IPS-11a (cell line): Measurements from ENCODE around the gene LNPEP.

Experiments used
- H3K4me3 ChIP-seq: one replicate; pipeline ENCODE4 v1.5.1; 2013; ENCODE audit warnings: low read depth, low read length, control low read depth

Gene LNPEP

DNA sequence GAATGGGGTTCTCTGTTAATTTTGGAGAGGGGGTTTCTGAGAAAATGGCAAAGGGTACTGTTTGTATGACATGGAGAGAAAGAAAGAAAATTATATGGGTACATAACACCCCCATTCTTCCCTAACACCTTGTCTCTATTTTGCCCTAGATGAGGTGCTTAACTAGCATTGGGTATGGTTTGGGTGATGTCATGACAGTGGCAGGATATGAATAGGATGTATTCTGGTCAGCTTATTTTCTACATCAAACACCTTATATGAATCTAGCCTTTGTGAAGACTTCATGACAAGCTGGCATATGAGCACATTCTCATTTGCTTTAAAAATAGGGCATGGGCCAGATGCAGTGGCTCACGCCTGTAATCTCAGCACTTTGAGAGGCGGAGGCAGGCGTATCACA lies 58.6 kb downstream of the LNPEP start:
- no peak overlapping the region for H3K4me3 ChIP-seq

DNA sequence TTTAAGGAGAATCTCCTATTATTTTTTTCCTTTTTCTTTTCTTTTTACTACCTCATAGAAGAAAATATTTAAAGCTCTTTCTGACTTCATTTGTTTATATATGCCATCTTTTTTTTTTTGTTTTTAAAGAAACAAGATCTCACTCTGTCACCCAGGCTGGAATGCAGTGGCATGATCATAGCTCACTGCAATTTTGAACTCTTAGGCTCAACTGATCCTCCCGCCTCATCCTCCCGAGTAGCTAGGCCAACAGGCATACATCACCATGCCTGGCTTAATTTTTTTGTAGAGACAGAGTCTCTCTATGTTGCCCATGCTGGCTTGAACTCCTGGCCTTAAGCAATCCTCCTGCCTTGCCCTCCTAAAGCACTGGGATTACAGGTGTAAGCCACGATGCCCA lies 59.5 kb downstream of the LNPEP start:
- H3K4me3 ChIP-seq: no peak overlapping the region

DNA sequence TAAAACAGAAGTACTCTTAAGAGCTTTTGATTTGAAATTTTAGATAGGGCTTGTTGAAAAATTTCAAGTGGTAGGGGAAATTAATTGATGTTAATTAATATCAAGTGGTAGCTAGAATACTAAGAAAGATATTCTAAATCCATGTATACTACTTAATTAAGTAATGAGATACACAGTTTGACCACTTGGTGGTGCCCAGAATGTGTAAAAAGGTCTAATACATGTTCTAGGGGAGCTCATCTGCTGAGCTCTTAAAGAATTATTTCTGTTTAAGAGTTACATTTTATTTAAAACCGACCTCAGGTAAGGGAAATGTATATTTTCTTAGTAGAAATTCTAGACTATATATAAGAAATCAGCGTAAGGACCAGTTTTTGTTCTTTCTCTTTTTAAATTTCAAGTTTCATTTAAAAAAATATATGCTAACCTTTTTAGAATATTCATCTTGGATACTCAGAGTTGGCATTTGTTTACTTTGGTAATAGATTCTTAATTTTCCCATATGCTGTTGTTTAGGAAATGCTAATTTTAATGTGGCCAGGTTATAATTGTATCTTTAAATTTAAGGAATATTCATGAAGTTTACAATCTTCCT lies 61.5 kb downstream of the LNPEP start:
- no peak overlapping the region for H3K4me3 ChIP-seq

DNA sequence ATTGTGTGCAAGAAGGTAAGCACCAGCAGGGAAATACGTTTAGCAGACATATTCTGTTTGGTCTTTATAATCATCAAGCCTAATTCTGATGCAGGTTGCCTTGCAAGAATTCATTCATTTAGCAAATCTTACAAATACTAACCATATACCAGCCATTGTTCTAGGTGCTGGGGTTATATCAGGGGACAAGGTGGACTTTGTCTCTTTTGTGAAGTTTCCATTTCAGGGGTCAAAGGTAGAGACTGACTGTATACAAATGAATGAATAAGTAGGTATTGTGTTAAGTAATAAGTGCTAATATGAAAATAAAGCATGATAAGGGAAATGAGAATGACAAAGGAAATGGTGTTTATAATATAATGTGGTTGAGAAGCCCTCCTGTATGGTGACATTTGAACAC lies 64.0 kb downstream of the LNPEP start:
- H3K4me3 ChIP-seq: no peak overlapping the region

GRCh38 chr5:97000391-97000790 lies 64.5 kb downstream of the LNPEP start:
- H3K4me3 ChIP-seq: no peak overlapping the region

DNA sequence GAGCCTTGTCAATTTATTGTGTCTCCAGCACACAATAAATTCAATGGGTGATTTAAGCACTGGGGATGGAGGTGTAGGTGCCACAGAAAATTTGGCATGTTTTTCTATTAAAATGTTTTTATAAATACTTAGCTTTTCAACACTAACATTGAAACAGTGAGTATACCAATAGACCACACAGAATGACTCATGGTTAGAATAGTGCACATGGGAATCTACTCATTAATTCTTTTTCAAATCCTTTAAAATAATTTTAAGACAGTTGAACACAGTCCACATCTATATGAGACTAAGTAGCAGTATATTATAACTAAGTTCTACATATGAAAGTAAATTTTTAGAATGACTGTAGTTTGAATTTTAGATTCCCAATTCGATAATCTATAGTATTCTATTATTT lies 67.1 kb downstream of the LNPEP start:
- H3K4me3 ChIP-seq: no peak overlapping the region

DNA sequence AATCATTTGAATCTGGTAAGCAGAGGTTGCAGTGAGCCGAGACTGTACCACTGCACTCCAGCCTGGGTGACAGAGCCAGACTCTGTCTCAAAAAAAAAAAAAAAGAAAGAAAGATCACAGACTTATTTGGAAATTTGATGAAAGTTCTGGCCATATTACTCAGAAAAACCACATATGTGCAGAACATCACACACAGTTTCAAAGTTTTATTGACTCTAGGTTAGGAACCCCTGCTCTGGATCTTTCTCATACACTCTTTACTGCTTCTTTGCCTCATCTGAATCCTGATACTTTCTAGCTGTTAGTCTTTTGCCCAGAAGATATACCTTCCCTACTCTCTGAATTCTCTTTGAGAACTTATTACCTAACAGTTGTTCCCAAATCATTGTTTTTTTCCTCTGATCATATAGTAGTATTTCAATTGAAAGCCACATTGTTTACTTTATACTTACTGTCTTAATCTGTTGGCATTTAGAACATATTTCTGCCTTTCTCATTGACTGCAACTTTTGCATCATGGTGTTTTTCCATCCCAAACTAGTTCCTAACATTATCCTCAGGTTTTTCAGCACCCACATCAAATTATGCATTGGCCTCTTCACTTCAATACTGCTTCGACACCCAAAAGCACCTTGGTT lies 68.7 kb downstream of the LNPEP start:
- H3K4me3 ChIP-seq: no peak overlapping the region

DNA sequence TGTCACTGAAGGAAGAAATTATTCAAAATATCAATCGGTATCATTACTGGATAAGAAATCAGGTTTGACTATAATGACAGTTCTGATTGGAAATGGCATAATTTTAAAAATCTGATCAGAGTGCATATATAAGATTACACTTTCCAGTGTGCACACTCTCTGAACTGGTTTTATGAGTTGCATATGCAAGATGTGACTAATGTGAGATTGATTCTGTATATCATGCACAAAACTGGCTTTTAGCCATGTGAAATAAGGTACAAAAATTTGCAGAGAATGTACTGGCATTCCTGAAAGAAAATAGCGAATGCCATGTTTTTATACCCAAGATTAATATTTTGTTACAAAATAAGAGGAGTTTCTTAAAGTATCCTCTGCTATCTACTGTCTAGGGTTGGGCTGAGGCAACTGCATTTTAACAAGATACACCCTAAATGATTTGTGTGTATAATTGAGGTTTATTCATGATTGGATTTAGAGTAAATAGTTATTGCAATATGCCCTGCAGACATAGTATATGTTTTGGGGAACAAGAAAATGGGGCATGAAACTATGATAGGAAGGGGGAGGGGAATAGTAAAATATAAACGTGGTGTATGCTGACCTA lies 70.7 kb downstream of the LNPEP start:
- H3K4me3 ChIP-seq: no peak overlapping the region

- no peak overlapping the region for H3K4me3 ChIP-seq
Observed at GRCh38 chr5:97009212-97009898, 73.5 kb downstream of the LNPEP start.

GRCh38 chr5:97009921-97010320 lies 74.0 kb downstream of the LNPEP start:
- no peak overlapping the region for H3K4me3 ChIP-seq

DNA sequence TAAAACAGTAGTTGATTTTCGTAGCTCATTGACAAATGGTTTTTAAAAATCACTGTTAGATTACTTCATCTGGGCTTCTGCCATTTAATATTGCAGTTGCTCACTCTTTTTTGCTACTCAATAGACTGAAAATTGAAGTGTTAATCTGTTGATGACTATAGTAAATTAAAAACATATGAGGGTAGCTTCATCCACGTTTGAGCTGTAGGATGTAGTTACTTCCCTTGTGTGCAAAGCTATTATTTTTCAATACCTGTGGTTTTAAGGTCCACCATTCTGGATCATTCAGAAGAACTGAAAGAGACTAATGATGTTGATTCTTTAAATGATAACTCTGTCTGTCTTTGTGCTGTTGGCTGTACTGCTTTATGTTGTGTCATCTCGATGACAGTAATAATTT lies 74.7 kb downstream of the LNPEP start:
- no peak overlapping the region for H3K4me3 ChIP-seq

DNA sequence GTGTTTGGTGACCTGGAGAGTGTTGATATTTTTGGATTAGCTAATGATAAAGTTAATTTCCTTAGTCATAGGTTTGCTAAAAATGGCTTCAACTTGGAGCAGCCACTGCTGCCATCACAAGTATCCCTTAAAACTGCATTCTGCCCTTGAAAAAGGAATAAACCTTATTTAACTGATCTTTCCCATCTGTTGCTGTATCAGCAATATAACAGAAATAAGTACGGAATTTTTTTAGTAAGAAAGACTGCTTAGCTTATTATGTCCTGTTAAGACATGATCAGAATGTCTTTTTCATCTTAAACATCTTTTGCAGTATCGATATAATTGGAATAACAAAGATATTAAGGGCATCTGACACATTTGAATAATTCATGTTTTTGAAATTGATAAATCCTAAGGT lies 75.7 kb downstream of the LNPEP start:
- H3K4me3 ChIP-seq: no peak overlapping the region

- no peak overlapping the region for H3K4me3 ChIP-seq
Observed at GRCh38 chr5:97019435-97020117, 83.7 kb downstream of the LNPEP start.

DNA sequence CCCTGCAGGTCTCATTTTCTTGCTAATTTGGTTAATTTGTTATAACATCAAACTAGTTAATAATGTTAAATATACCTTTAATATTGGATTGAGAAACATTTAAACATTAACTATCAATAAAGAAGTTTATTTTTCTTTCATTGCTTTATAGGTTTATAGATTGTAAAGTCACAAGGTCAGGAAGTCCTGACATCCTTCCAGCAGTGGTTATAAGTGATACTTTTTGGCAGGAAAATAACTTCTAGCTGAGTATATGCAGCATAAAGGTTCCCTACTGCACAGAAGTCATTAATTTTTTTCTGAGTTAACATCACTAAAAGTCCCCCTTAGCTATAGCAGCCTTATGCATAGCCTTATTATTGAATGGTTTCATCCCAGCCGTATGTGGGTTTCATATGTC lies 85.5 kb downstream of the LNPEP start:
- H3K4me3 ChIP-seq: no peak overlapping the region

DNA sequence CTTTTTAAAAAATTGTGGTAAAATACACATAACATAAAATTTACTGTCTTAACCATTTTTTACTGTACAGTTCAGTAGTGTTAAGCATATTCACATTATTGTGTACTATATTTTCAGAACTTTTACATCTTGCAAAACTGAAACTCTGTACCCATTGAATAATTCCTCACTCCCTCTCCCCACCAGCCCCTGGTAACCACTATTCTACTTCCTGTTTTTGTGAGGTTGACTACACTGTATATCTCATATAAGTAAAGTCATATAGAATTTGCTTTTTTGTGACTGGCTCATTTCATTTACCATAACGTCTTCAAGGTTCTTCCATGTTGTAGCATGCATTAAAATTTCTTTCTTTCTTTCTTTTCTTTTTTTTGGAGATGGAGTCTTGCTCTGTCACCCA lies 87.0 kb downstream of the LNPEP start:
- no peak overlapping the region for H3K4me3 ChIP-seq

- no peak overlapping the region for H3K4me3 ChIP-seq
Observed at GRCh38 chr5:97026721-97027120, 90.8 kb downstream of the LNPEP start.

- H3K4me3 ChIP-seq: no peak overlapping the region
Observed at GRCh38 chr5:97037819-97038218, 101.9 kb downstream of the LNPEP start.

GRCh38 chr5:97041239-97041638 lies 105.4 kb downstream of the LNPEP start:
- no peak overlapping the region for H3K4me3 ChIP-seq

GRCh38 chr5:97042996-97043395 lies 107.1 kb downstream of the LNPEP start:
- no peak overlapping the region for H3K4me3 ChIP-seq

- no peak overlapping the region for H3K4me3 ChIP-seq
Observed at GRCh38 chr5:97043511-97043910, 107.6 kb downstream of the LNPEP start.

DNA sequence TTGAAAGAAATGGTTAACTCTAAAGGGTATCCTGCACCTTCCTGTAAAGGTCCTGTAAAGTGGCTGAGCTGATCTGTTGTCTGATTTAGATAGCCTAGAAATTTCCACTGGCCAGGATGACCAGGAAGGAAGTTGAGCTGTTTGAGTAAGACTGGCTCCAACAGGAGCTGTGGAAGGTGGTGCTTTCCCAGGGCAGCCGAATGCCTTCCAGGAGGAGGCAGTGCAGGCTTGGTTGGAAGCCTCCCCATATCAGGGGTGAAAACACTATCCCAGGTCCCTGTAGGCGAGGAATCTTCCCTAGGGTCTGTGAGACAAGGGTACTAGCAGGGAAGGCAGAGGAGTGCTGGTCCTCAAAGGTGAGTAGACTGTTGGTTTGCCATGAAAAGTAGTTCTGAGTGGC lies 108.2 kb downstream of the LNPEP start:
- no peak overlapping the region for H3K4me3 ChIP-seq
